ENCODE data around the gene EPS8.
"Not testable (repeated sequence)": the region's sequence is repeated elsewhere in the genome, so short reads cannot be mapped to it uniquely, and the experiment has no call there.

Gene EPS8

GRCh38 chr12:15752785-15753184 lies 36.4 kb downstream of the EPS8 start:
- peak; percentile 70 for DNase-seq

- peak; percentile 30 for DNase-seq
Observed at GRCh38 chr12:15751741-15752140, 37.4 kb downstream of the EPS8 start.

GRCh38 chr12:15749937-15750336 lies 39.3 kb downstream of the EPS8 start:
- DNase-seq, result no peak

GRCh38 chr12:15741870-15742269 lies 47.3 kb downstream of the EPS8 start:
- not testable (repeated sequence) for DNase-seq

GRCh38 chr12:15741082-15741481 lies 48.1 kb downstream of the EPS8 start:
- no peak for DNase-seq

GRCh38 chr12:15740389-15740788 lies 48.8 kb downstream of the EPS8 start:
- DNase-seq, result not testable (repeated sequence)

GRCh38 chr12:15738438-15739015 lies 50.7 kb downstream of the EPS8 start:
- DNase-seq, result no peak

- no peak for DNase-seq
Observed at GRCh38 chr12:15735837-15736615, 53.2 kb downstream of the EPS8 start.

- no peak for DNase-seq
Observed at GRCh38 chr12:15733136-15733535, 56.1 kb downstream of the EPS8 start.

- DNase-seq, result no peak
Observed at GRCh38 chr12:15732341-15733061, 56.7 kb downstream of the EPS8 start.

- DNase-seq, result no peak
Observed at GRCh38 chr12:15731940-15732339, 57.2 kb downstream of the EPS8 start.

- no peak for DNase-seq
Observed at GRCh38 chr12:15729097-15729496, 60.1 kb downstream of the EPS8 start.

GRCh38 chr12:15728118-15728598 lies 61.0 kb downstream of the EPS8 start:
- DNase-seq, result no peak

GRCh38 chr12:15726878-15727150 lies 62.4 kb downstream of the EPS8 start:
- DNase-seq, result no peak

GRCh38 chr12:15726027-15726877 lies 62.9 kb downstream of the EPS8 start:
- DNase-seq, result peak; percentile 72

GRCh38 chr12:15722951-15723350 lies 66.2 kb downstream of the EPS8 start:
- DNase-seq, result no peak

GRCh38 chr12:15721316-15722115 lies 67.7 kb downstream of the EPS8 start:
- no peak for DNase-seq

GRCh38 chr12:15720295-15720694 lies 68.9 kb downstream of the EPS8 start:
- no peak for DNase-seq

- no peak for DNase-seq
Observed at GRCh38 chr12:15719230-15719629, 70.0 kb downstream of the EPS8 start.

- DNase-seq, result no peak
Observed at GRCh38 chr12:15717940-15718567, 71.1 kb downstream of the EPS8 start.

GRCh38 chr12:15716581-15716980 lies 72.6 kb downstream of the EPS8 start:
- peak; percentile 55 for DNase-seq

- DNase-seq, result no peak
Observed at GRCh38 chr12:15714256-15714655, 74.9 kb downstream of the EPS8 start.

Data from MV-4-11 (cell line).